ENCODE measurements around the gene CCDC159. TPM values are rescaled to one million over a fixed set of nuclear protein-coding genes. Genes with fewer than 3 reads are reported as not detected.

Gene CCDC159
- total and polyA plus RNA-seq, 2 of the 13 experiments (the other 11 are each of a cell fraction or from before 2014, with no cell fraction given) = 1.7 to 6.3 TPM

- peaks cover 0 to 19% of the 10 kb centered on the region in 2 experiments; a peak in 3 of 5 replicates for H3K27me3 ChIP-seq (ENCODE audit: control insufficient read depth in 1 of 2, insufficient read depth in 2 of 2, low read length in 2 of 2)
- no peak overlapping the region for H3K27ac ChIP-seq (ENCODE audit: extremely low read length, insufficient read depth, low read length)
- no peak overlapping the region for H3K4me2 ChIP-seq (ENCODE audit: low read depth, low read length)
- no peak overlapping the region for H3K9ac ChIP-seq (ENCODE audit: insufficient read depth, low read depth, low read length)
- BruUV-seq (replicated peaks) = no TSS peak
- no peak overlapping the region for H2AFZ ChIP-seq (ENCODE audit: low read length)
- DNase-seq (ENCODE audit: low spot score) = no peak
- H3K4me1 ChIP-seq (ENCODE audit: insufficient read depth, low read length) = peaks cover 22% of the 10 kb centered on the region
- H3K79me2 ChIP-seq (ENCODE audit: insufficient read depth, low read length) = no peaks in the 10 kb centered on the region
- intact Hi-C loops (cut with micrococcal nuclease; ENCODE audit: unreplicated experiment) = no loop called here
- H3K9me3 ChIP-seq (ENCODE audit: low read length) = no peaks in the 10 kb centered on the region
- ChIA-PET POLR2A (no interaction called here), CTCF (ENCODE audit: low intra/inter-chr PET ratio, low total read pairs) (no interaction called here)
- FAIRE-seq = no peak
- H3K4me3 ChIP-seq (replicated peaks in 1 of 3; ENCODE audit: insufficient read depth in 1 of 3, low read depth in 2 of 3, low read length in 3 of 3) = no peak overlapping the region
- TF ChIP-seq CEBPG (CRISPR knock-in tag; IDR thresholded peaks at IDR 0.05) (no peak), HOXA7 (CRISPR knock-in tag; IDR thresholded peaks at IDR 0.05) (no peak), TOE1 (CRISPR knock-in tag; IDR thresholded peaks at IDR 0.05) (no peak)
- ATAC-seq = no peak
- in situ Hi-C loops (cut with HindIII; ENCODE audit: extremely low pct_ligation_motif_present, low pct_unique_long_range_greater_than_20kb) = no loop called here
- no peaks in the 10 kb centered on the region for H3K36me3 ChIP-seq (replicated peaks in 1 of 2; ENCODE audit: control insufficient read depth in 1 of 2, insufficient read depth in 2 of 2, low read length in 2 of 2)
- 85% methylated on average over 5 of the region's 5 CpGs for WGBS (ENCODE audit: low lambda C conversion rate)
- no peaks in the 10 kb centered on the region for H4K20me1 ChIP-seq (ENCODE audit: insufficient read depth, low read length)
These were observed 41.4 kb upstream of the CCDC159 start for GRCh38 chr19:11304936-11305335.

- Histone ChIP-seq H3K9me3 (ENCODE audit: low read length) (no peaks in the 10 kb centered on the region), H3K27ac (ENCODE audit: extremely low read length, insufficient read depth, low read length) (no peak overlapping the region), H3K4me2 (ENCODE audit: low read depth, low read length) (no peak overlapping the region), H3K4me1 (ENCODE audit: insufficient read depth, low read length) (peaks cover 17% of the 10 kb centered on the region), H3K79me2 (ENCODE audit: insufficient read depth, low read length) (no peaks in the 10 kb centered on the region), H3K9ac (ENCODE audit: insufficient read depth, low read depth, low read length) (no peak overlapping the region), H4K20me1 (ENCODE audit: insufficient read depth, low read length) (no peaks in the 10 kb centered on the region), H3K27me3 (ENCODE audit: control insufficient read depth in 1 of 2, insufficient read depth in 2 of 2, low read length in 2 of 2) (peaks cover 0 to 13% of the 10 kb centered on the region in 2 experiments; a peak in 3 of 5 replicates), H3K4me3 (replicated peaks in 1 of 3; ENCODE audit: insufficient read depth in 1 of 3, low read depth in 2 of 3, low read length in 3 of 3) (no peak overlapping the region), H2AFZ (ENCODE audit: low read length) (no peak overlapping the region), H3K36me3 (replicated peaks in 1 of 2; ENCODE audit: control insufficient read depth in 1 of 2, insufficient read depth in 2 of 2, low read length in 2 of 2) (no peaks in the 10 kb centered on the region)
- no peak for DNase-seq (ENCODE audit: low spot score)
- FAIRE-seq = no peak
- ChIA-PET POLR2A (interaction anchor here (1.4 kb wide), 1 partner anchor 69 kb away, joined by 3 read pairs; no protein-coding TSS in a partner anchor), CTCF (ENCODE audit: low intra/inter-chr PET ratio, low total read pairs) (no interaction called here)
- intact Hi-C loops (cut with micrococcal nuclease; ENCODE audit: unreplicated experiment) (no loop called here), in situ Hi-C loops (cut with HindIII; ENCODE audit: extremely low pct_ligation_motif_present, low pct_unique_long_range_greater_than_20kb) (no loop called here)
- BruUV-seq (replicated peaks) = no TSS peak
- ATAC-seq = no peak
- WGBS (ENCODE audit: low lambda C conversion rate) = 49% methylated on average over 9 of the region's 9 CpGs
- TF ChIP-seq MXI1 (IDR thresholded peaks at IDR 0.05; ENCODE audit: borderline replicate concordance, low read depth, low read length) (no peak), NONO (IDR thresholded peaks at IDR 0.05) (no peak), NONO (CRISPR knock-in tag; conservative IDR thresholded peaks at IDR 0.05) (no peak), GRHL1 (CRISPR knock-in tag; conservative IDR thresholded peaks at IDR 0.05) (no peak), ZNF773 (CRISPR knock-in tag; IDR thresholded peaks at IDR 0.05; ENCODE audit: borderline replicate concordance) (no peak), ZBTB20 (CRISPR knock-in tag; IDR thresholded peaks at IDR 0.05; ENCODE audit: borderline replicate concordance, low read depth) (no peak), SPEN (CRISPR knock-in tag; IDR thresholded peaks at IDR 0.05; ENCODE audit: low read depth) (no peak), IKZF5 (CRISPR knock-in tag; IDR thresholded peaks at IDR 0.05) (no peak), HOXA7 (CRISPR knock-in tag; IDR thresholded peaks at IDR 0.05) (no peak), ZNF256 (CRISPR knock-in tag; conservative IDR thresholded peaks at IDR 0.05) (no peak), NFIB (CRISPR knock-in tag; IDR thresholded peaks at IDR 0.05; ENCODE audit: borderline replicate concordance) (no peak), EED (CRISPR knock-in tag; IDR thresholded peaks at IDR 0.05) (no peak), AHR (CRISPR knock-in tag; IDR thresholded peaks at IDR 0.05) (no peak), ZFYVE20 (CRISPR knock-in tag; IDR thresholded peaks at IDR 0.05; ENCODE audit: borderline replicate concordance, low read depth) (no peak)
- TF ChIP-seq, protein P1, sequence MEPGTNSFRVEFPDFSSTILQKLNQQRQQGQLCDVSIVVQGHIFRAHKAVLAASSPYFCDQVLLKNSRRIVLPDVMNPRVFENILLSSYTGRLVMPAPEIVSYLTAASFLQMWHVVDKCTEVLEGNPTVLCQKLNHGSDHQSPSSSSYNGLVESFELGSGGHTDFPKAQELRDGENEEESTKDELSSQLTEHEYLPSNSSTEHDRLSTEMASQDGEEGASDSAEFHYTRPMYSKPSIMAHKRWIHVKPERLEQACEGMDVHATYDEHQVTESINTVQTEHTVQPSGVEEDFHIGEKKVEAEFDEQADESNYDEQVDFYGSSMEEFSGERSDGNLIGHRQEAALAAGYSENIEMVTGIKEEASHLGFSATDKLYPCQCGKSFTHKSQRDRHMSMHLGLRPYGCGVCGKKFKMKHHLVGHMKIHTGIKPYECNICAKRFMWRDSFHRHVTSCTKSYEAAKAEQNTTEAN (CRISPR knock-in tag; conservative IDR thresholded peaks at IDR 0.05) = no peak
These were observed 40.0 kb upstream of the CCDC159 start for GRCh38 chr19:11306337-11306736.
